NT2/D1 (cell line): Measurements from ENCODE around the gene ATP13A2.

Experiments used
- SUZ12 ChIP-seq: IDR thresholded peaks from 2 replicates; pipeline ENCODE4 v1.6.1; 2011; ENCODE audit not compliant: insufficient read length, insufficient read depth; ENCODE audit errors: extremely low read depth
- YY1 ChIP-seq: IDR thresholded peaks from 2 replicates; pipeline ENCODE4 v1.6.1; 2011; ENCODE audit not compliant: insufficient read length, insufficient read depth
- ZNF274 ChIP-seq: IDR thresholded peaks from 2 replicates; pipeline ENCODE4 v1.6.1; 2011; ENCODE audit warnings: mild to moderate bottlenecking, low read depth, low read length

- TF ChIP-seq YY1 (no peak), ZNF274 (no peak), SUZ12 (no peak)
These were observed 28.1 kb downstream of the ATP13A2 start for GRCh38 chr1:16983649-16984048.
